Rectal smooth muscle tissue (tissue), 1 donor: ENCODE data around the gene C21orf91.

Experiments
- H3K27ac ChIP-seq: one replicate; pipeline ENCODE4 v1.7.0; 2013; ENCODE audit warnings: low read depth, low read length, inconsistent platforms
- H3K27me3 ChIP-seq: one replicate; pipeline ENCODE4 v1.7.0; 2013; ENCODE audit warnings: low read length; ENCODE audit not compliant: control insufficient read depth, insufficient read depth
- H3K36me3 ChIP-seq: one replicate; pipeline ENCODE4 v1.7.0; 2013; ENCODE audit warnings: low read length; ENCODE audit not compliant: control insufficient read depth, insufficient read depth
- H3K4me1 ChIP-seq: one replicate; pipeline ENCODE4 v1.7.0; 2013; ENCODE audit warnings: low read length; ENCODE audit not compliant: control insufficient read depth, insufficient read depth
- H3K4me3 ChIP-seq: one replicate; pipeline ENCODE4 v1.7.0; 2013; ENCODE audit warnings: low read length
- H3K9ac ChIP-seq: one replicate; pipeline ENCODE4 v1.7.0; 2013; ENCODE audit warnings: low read length

Gene C21orf91

GRCh38 chr21:17763288-17764037, 55.7 kb downstream of the C21orf91 start:
- Histone ChIP-seq H3K27ac (no peak overlapping the region), H3K4me3 (no peak overlapping the region), H3K9ac (no peak overlapping the region), H3K27me3 (no peaks in the 10 kb centered on the region), H3K4me1 (no peaks in the 10 kb centered on the region), H3K36me3 (no peaks in the 10 kb centered on the region)

DNA sequence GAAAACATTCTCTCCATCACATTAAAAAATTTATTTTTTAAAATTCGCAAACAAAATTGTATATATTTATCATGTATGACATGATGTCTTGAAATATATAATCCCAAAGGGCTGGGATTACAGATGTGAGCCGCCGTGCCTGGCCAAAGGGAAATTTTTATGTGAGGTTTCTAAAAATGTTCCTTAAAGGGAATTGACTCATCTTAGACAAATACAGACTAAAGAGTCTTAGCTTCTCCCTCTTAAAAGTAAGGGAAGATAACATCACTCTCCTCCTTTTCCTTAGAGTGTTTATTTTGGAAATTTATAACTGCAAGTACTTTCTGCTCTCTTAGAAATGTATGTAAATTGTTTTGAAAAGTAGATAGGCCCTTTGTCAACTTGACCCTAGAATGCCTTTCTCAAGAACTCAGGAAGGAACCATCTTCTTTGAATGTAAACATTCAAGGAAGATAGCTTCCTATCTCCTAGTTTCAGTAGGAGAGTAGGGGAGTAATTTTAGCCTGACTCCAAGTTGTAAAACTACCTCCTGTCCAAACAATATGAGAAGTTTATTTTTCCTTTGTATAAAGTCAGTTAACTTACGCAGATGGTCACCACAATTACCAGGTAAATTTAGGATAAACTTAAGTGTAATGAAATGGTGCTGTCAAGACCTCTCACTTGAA, 59.5 kb downstream of the C21orf91 start:
- H3K4me1 ChIP-seq, result no peaks in the 10 kb centered on the region
- H3K4me3 ChIP-seq, result no peak overlapping the region
- no peak overlapping the region for H3K27ac ChIP-seq
- no peak overlapping the region for H3K9ac ChIP-seq
- no peaks in the 10 kb centered on the region for H3K36me3 ChIP-seq
- H3K27me3 ChIP-seq, result no peaks in the 10 kb centered on the region

GRCh38 chr21:17758683-17759082, 60.5 kb downstream of the C21orf91 start:
- Histone ChIP-seq H3K27me3 (no peaks in the 10 kb centered on the region), H3K4me3 (no peak overlapping the region), H3K36me3 (no peaks in the 10 kb centered on the region), H3K9ac (no peak overlapping the region), H3K27ac (no peak overlapping the region), H3K4me1 (no peaks in the 10 kb centered on the region)

- Histone ChIP-seq H3K36me3 (no peaks in the 10 kb centered on the region), H3K4me3 (no peak overlapping the region), H3K4me1 (no peaks in the 10 kb centered on the region), H3K27ac (no peak overlapping the region), H3K9ac (no peak overlapping the region), H3K27me3 (no peaks in the 10 kb centered on the region)
Measured at GRCh38 chr21:17757671-17758070, 61.5 kb downstream of the C21orf91 start.

- H3K4me3 ChIP-seq, result no peak overlapping the region
- H3K27ac ChIP-seq, result no peak overlapping the region
- H3K27me3 ChIP-seq, result no peaks in the 10 kb centered on the region
- no peaks in the 10 kb centered on the region for H3K36me3 ChIP-seq
- no peaks in the 10 kb centered on the region for H3K4me1 ChIP-seq
- H3K9ac ChIP-seq, result no peak overlapping the region
Measured at GRCh38 chr21:17753736-17754135, 65.4 kb downstream of the C21orf91 start.

GRCh38 chr21:17752171-17752570, 67.0 kb downstream of the C21orf91 start:
- H3K4me3 ChIP-seq, result no peak overlapping the region
- H3K27me3 ChIP-seq, result no peaks in the 10 kb centered on the region

GRCh38 chr21:17746920-17747319, 72.2 kb downstream of the C21orf91 start:
- H3K4me3 ChIP-seq, result no peak overlapping the region
- no peaks in the 10 kb centered on the region for H3K4me1 ChIP-seq
- H3K9ac ChIP-seq, result no peak overlapping the region
- H3K36me3 ChIP-seq, result no peaks in the 10 kb centered on the region
- no peak overlapping the region for H3K27ac ChIP-seq
- no peaks in the 10 kb centered on the region for H3K27me3 ChIP-seq

More at GRCh38 chr21:17752171-17752570, 67.0 kb downstream of the C21orf91 start:
- H3K36me3 ChIP-seq, result no peaks in the 10 kb centered on the region
- no peak overlapping the region for H3K9ac ChIP-seq
- H3K4me1 ChIP-seq, result no peaks in the 10 kb centered on the region
- no peak overlapping the region for H3K27ac ChIP-seq

DNA sequence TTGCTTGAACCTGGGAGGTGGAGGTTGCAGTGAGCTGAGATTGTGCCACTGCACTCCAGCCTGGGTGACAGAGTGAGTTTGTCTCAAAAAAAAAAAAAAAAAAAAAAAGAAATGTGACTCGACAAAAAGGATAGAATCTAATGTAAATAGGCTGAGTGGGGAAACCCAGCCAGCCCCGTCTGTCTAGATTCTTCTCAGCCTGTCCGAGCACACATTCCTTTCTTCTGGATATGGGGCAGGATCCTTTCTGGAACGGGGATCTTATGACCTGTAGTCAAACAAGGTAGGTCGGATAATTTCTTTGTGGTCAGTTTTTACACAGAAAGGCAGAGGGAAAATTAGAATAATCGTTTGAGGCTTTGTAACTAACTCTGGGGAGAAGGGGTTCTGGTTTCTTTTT, 74.1 kb downstream of the C21orf91 start:
- H3K4me1 ChIP-seq, result no peaks in the 10 kb centered on the region
- no peaks in the 10 kb centered on the region for H3K27me3 ChIP-seq
- no peak overlapping the region for H3K4me3 ChIP-seq
- H3K9ac ChIP-seq, result no peak overlapping the region
- H3K36me3 ChIP-seq, result no peaks in the 10 kb centered on the region
- H3K27ac ChIP-seq, result no peak overlapping the region

GRCh38 chr21:17742940-17743592, 76.1 kb downstream of the C21orf91 start:
- Histone ChIP-seq H3K9ac (no peak overlapping the region), H3K4me3 (no peak overlapping the region), H3K27ac (no peak overlapping the region), H3K4me1 (no peaks in the 10 kb centered on the region), H3K27me3 (no peaks in the 10 kb centered on the region), H3K36me3 (no peaks in the 10 kb centered on the region)

- H3K27me3 ChIP-seq, result no peaks in the 10 kb centered on the region
- no peak overlapping the region for H3K9ac ChIP-seq
- no peaks in the 10 kb centered on the region for H3K4me1 ChIP-seq
- H3K4me3 ChIP-seq, result no peak overlapping the region
- H3K27ac ChIP-seq, result no peak overlapping the region
- no peaks in the 10 kb centered on the region for H3K36me3 ChIP-seq
Measured at GRCh38 chr21:17742181-17742580, 77.0 kb downstream of the C21orf91 start.
